ENCODE results near the gene PNMT. TPM values are rescaled to one million over a fixed set of nuclear protein-coding genes. Genes with fewer than 3 reads are reported as not detected.

PNMT gene
- total RNA-seq, 3 donors from 2014 or later, result 0.23 to 2.0 (median 1.5) TPM

DNA sequence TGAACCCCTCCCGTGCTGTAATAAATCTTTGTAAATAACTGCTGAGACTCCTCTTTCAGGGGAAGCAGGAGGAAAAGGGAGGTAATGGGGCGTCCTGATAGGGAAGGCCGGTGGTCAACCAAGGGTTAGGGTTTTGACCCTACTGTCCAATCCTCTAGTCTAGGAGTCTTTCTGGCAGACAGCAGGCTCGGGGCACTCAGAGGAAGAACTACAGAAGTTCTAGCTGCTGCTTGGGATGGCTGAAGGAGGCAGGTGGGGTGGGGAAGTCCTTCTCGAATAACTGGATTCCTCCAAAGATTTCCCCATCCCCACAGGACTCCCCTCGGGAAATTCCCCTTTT is 31.7 kb upstream of the PNMT start:
- Histone ChIP-seq H3K4me1 (ENCODE audit: low read depth) (peaks cover 53% of the 10 kb centered on the region), H3K36me3 (ENCODE audit: low read depth) (no peaks in the 10 kb centered on the region), H3K4me3 (no peak overlapping the region), H3K9me3 (no peaks in the 10 kb centered on the region)
- intact Hi-C loops (cut with DNase I, micrococcal nuclease), result no loop called here
- ATAC-seq (no peak), DNase-seq (no peak)
- TF ChIP-seq, protein P1, sequence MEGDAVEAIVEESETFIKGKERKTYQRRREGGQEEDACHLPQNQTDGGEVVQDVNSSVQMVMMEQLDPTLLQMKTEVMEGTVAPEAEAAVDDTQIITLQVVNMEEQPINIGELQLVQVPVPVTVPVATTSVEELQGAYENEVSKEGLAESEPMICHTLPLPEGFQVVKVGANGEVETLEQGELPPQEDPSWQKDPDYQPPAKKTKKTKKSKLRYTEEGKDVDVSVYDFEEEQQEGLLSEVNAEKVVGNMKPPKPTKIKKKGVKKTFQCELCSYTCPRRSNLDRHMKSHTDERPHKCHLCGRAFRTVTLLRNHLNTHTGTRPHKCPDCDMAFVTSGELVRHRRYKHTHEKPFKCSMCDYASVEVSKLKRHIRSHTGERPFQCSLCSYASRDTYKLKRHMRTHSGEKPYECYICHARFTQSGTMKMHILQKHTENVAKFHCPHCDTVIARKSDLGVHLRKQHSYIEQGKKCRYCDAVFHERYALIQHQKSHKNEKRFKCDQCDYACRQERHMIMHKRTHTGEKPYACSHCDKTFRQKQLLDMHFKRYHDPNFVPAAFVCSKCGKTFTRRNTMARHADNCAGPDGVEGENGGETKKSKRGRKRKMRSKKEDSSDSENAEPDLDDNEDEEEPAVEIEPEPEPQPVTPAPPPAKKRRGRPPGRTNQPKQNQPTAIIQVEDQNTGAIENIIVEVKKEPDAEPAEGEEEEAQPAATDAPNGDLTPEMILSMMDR (IDR thresholded peaks at IDR 0.05), result no peak

DNA sequence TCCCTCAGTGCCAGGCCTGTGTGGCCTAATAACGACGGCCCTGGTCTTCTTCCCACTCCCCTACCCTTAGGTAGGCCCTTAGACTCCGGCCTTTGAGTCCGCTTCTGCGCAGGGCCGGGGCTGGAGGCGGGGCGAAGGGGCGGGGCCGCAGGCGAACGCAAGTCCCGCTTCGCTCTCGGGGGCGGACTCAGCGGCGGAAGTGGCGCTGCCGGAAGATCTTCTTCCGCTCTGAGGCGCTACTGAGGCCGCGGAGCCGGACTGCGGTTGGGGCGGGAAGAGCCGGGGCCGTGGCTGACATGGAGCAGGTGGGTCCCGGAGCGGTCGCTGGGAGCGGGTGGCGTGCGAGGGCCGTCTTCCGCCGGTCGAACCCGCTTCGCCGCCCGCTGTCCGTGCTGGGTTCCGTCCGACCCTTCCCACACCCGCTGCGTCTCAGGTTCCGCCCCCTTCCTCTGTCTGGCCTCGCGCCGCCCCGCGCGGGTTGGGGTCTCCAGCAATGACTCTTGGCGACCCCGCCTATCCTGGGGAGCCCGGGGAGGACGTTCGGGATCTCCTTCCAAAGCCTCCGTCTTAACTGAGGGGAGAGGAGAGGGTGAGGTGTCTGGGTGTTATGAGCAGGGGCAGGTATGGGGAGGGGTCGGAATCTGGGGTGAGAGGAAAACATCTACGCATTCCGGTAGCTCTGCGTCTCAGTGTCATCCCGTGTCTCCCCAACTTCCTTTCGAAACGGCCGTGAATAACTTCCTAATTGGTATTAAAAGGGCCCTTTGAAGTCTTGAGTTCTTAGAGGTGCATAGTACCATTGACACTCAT is 31.1 kb upstream of the PNMT start, which contains the start of gene STARD3:
TSS of gene STARD3 (plus strand) at position 218 of the 810 bp plus-strand sequence. CDS start 16,388 bp downstream, outside the sequence.
- peak; percentile 96 to 97 (median 96) for DNase-seq
- Histone ChIP-seq H3K9me3 (no peaks in the 10 kb centered on the region), H3K4me1 (ENCODE audit: low read depth) (peaks cover 52% of the 10 kb centered on the region), H3K4me3 (peak within 1 kb of the TSS; percentile 37), H3K36me3 (ENCODE audit: low read depth) (no peaks in the 10 kb centered on the region)
- ATAC-seq, result peak; percentile 74
- intact Hi-C loops (cut with DNase I, micrococcal nuclease), result no loop called here
- TF ChIP-seq, protein P1 (IDR thresholded peaks at IDR 0.05), result no peak

DNA sequence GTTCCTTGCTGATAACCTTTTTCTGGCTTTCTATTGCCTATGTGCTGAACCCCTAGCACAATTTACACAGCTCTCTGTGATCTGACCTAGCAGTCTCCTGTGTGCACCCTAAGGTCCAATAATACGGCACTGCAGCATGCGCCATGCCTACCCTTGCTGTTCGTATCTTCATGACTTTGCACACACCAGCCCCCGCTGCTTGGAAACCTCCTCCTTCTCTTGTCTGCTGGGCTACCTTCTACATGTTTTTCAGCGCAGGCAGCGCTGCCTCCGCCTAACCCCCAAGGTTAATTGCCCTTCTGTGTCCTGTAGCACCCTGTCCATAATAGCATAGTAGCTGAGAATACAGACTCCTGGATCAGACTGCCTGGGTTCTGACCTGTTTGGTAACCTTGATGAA is 29.9 kb upstream of the PNMT start:
- H3K36me3 ChIP-seq (ENCODE audit: low read depth), result no peaks in the 10 kb centered on the region
- H3K4me1 ChIP-seq (ENCODE audit: low read depth), result peaks cover 47% of the 10 kb centered on the region
- ATAC-seq, result no peak
- no peak overlapping the region for H3K4me3 ChIP-seq
- TF ChIP-seq, protein P1 (IDR thresholded peaks at IDR 0.05), result no peak
- DNase-seq, result no peak
- intact Hi-C loops (cut with DNase I, micrococcal nuclease), result no loop called here
- H3K9me3 ChIP-seq, result no peaks in the 10 kb centered on the region

DNA sequence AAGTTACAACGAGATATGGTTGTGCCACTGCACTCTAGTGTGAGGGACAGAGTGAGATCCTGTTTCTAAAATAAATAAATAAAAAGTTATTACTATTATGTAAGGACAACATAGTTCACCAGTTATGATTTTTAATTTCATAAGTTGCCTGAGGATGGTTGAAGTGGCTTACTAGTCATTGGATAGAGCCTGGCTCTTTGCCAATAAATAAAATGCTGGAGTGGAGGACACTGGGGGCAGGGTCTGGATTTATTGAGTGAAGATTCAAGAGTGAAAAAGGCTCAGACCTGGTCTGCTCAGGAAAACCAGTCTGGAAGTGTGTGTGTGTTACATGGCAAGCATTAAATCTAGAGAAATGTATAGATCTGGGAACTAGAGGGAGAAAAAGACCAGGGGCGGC is 29.2 kb upstream of the PNMT start:
- no peak overlapping the region for H3K4me3 ChIP-seq
- intact Hi-C loops (cut with DNase I, micrococcal nuclease), result no loop called here
- TF ChIP-seq, protein P1 (IDR thresholded peaks at IDR 0.05), result no peak

DNA sequence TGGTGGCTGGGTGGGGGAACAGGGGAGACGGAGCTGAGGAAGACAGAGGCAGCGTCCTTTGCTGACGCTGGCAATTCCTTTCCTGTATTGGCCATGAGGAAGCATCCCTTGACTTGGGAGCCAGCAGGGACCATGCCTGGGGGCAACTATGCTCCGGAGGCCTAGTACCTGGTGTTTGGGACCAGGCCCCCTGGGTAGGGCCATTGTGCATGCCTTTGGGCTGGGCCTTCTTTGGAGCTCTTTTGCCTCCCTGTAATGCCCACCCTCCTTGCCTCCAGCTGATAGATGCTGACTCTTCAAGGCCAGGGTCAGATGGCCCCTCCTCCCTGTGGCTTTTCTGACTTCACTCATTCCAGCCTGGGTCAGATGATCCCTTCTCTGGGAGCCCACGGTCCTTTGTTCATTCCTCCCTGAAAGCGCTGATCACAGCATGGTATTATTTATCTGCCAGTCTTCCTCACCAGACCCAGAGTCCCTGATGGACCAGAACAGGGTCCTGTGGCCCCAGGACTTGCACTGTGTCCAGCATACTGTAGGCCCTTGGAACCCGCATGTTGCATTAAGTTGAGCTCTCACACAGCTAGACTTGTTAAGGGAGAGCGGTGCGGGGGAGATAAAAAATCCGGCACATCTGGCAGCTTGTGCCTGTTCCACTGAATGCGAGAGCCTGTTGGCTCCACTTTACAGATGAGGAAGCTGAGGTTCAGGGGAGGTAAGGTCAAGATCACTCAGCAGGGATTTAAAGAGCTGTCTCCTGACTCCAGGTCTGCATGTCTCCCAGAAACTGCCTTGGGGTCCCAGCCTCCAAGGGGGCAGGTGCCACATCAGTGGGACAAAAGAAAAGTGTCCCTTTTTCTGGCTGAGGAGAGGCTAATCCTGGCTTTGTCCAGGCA is 28.4 kb upstream of the PNMT start:
- no peaks in the 10 kb centered on the region for H3K36me3 ChIP-seq (ENCODE audit: low read depth)
- ATAC-seq (no peak), DNase-seq (no peak)
- no peak overlapping the region for H3K4me3 ChIP-seq
- TF ChIP-seq, protein P1 (IDR thresholded peaks at IDR 0.05), result no peak
- no peaks in the 10 kb centered on the region for H3K9me3 ChIP-seq
- peaks cover 33% of the 10 kb centered on the region for H3K4me1 ChIP-seq (ENCODE audit: low read depth)
- intact Hi-C loops (cut with DNase I, micrococcal nuclease), result no loop called here

More for the DNA sequence above, 29.2 kb upstream of the PNMT start:
- ATAC-seq (no peak), DNase-seq (no peak)
- H3K4me1 ChIP-seq (ENCODE audit: low read depth), result peaks cover 40% of the 10 kb centered on the region
- no peaks in the 10 kb centered on the region for H3K36me3 ChIP-seq (ENCODE audit: low read depth)
- H3K9me3 ChIP-seq, result no peaks in the 10 kb centered on the region
